Transverse colon (tissue), 4 donors: ENCODE measurements around the gene OSBPL3. TPM values are rescaled to one million over a fixed set of nuclear protein-coding genes. Genes with fewer than 3 reads are reported as not detected.

ENCODE experiments used
- DNase-seq: peaks from one replicate; pipeline ENCODE4 v3.0.0-alpha.2; 2019
- H3K27ac ChIP-seq, 4 donors: fragments of 200-600 bp; sonication (generic); 2 replicates each; pipeline ENCODE4 v1.5.1; 2016 to 2018; ENCODE audit warnings: inconsistent platforms in 4 of 4
- H3K27me3 ChIP-seq: fragments of 200-600 bp; sonication (generic); 2 replicates; pipeline ENCODE4 v1.5.1; 2017; ENCODE audit warnings: inconsistent platforms
- H3K36me3 ChIP-seq, 4 donors: fragments of 200-600 bp; sonication (generic); 2 replicates each; pipeline ENCODE4 v1.5.1; 2017 to 2019; ENCODE audit warnings: inconsistent platforms in 4 of 4
- H3K4me1 ChIP-seq, 4 donors: fragments of 200-600 bp; sonication (generic); 2 replicates each; pipeline ENCODE4 v1.5.1; 2017 to 2020; ENCODE audit warnings: inconsistent platforms in 4 of 4
- H3K4me3 ChIP-seq, 4 donors: fragments of 200-600 bp; sonication (generic); 1 replicate in 1 of 4; 2 replicates in 3 of 4; pipeline versions ENCODE4 v1.5.1 to v1.6.1; 2017 to 2019; ENCODE audit warnings: inconsistent platforms in 4 of 4
- H3K9me3 ChIP-seq, 2 donors: fragments of 200-600 bp; sonication (generic); 2 replicates each; pipeline ENCODE4 v1.5.1; 2017 to 2019; ENCODE audit warnings: inconsistent platforms in 2 of 2
- EP300 ChIP-seq: sonication (generic); formaldehyde crosslinking; IDR thresholded peaks from one replicate; pipeline ENCODE4 v1.6.1; 2017; ENCODE audit warnings: antibody characterized with exemption, low read depth
- POLR2A ChIP-seq: fragments of 450-650 bp; IDR thresholded peaks from one replicate; pipeline ENCODE4 v1.6.1; 2016; ENCODE audit warnings: antibody characterized with exemption, mild to moderate bottlenecking, moderate library complexity
- POLR2AphosphoS5 ChIP-seq, 3 donors: sonication (generic); formaldehyde crosslinking; IDR thresholded peaks; one replicate each; pipeline ENCODE4 v1.6.1; 2016; ENCODE audit warnings: antibody characterized with exemption in 3 of 3
- WGBS, 2 donors: methylation state at CpG; one replicate each; pipeline ENCODE4 v1.1.5; 2018; ENCODE audit warnings: low coverage in 1 of 2; 5-methylcytosine and 5-hydroxymethylcytosine counted together
- in situ Hi-C, 4 donors: fragments of 200-750 bp; cut with MboI; loops; one replicate each; pipeline versions ENCODE4 v1.15.0 to v1.15.1; 2017; ENCODE audit warnings: low sequenced_read_pairs in 3 of 4, low pct_ligation_motif_present in 1 of 4, low pct_unique_long_range_greater_than_20kb in 1 of 4
- intact Hi-C: fragments of 100-400 bp; cut with DNase I; formaldehyde crosslinking; loops from one replicate; pipeline ENCODE4 v1.15.1; 2023; ENCODE audit warnings: low total_unique reads
- total RNA-seq, 4 donors: library from RNA; depleted of rRNA; stranded (reverse); fragments of >200 nt; gene quantifications; one replicate each; pipeline ENCODE4 v1.1.0, GENCODE V29; 2016
- TF ChIP-seq, protein P1 (sequence below), 5 experiments: fragments of 200-600 bp in 3 of 5; fragments of 450-650 bp in 2 of 5; sonication (generic) in 3 of 5; IDR thresholded peaks; 1 replicate in 2 of 5; 2 replicates in 3 of 5; pipeline ENCODE4 v1.5.1; 2016 to 2017; ENCODE audit warnings: antibody characterized with exemption in 5 of 5, inconsistent platforms in 3 of 5, mild to moderate bottlenecking in 2 of 5, moderate library complexity in 1 of 5

Gene OSBPL3
- total RNA-seq, 4 donors from 2014 or later: 6.7 to 20.6 (median 8.0) TPM

DNA sequence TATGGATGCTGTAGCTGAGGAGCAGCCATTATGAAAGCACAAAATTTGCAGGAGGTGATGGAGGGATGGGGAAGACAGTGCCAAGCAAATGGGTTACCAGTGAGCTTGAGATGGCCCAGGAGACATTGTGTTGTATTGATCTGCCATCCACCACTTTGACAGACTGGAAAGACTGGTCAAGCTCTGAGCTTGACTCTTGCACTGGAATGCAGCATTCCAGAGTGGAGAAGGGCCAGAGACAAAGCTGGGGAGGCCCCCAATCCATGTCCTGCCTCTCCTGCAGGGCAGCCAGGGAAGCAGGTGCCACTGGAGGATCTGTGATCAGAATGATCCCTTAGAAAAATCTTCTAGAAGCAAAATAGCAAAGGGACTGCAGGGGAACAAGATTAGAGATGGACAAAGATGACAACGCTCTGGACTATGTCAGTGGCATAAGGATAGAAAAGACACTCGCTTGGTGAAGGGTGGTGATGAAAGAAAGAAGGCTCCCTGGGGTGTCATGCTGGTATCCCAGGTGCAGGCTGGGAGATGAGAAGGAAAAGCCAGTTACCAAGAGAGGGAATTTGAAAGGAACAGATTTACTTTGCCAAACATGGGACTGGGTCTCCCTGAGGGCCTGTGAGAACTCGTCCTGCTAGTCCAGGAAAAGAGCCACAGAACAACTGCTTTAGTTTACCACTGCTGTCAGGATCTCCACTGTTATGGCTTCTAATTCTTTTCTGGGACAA lies 227.7 kb downstream of the OSBPL3 start:
- H3K27ac ChIP-seq: no peak overlapping the region
- H3K27me3 ChIP-seq: peaks cover 18% of the 10 kb centered on the region
- 44 to 82% methylated on average over 3 of the region's 3 CpGs for WGBS, 2 donors
- no peak for DNase-seq
- no peak overlapping the region for H3K4me3 ChIP-seq
- in situ Hi-C loops (no loop called here), intact Hi-C loops (no loop called here)
- H3K36me3 ChIP-seq: no peaks in the 10 kb centered on the region
- TF ChIP-seq EP300 (no peak), POLR2A (no peak), POLR2AphosphoS5 (IDR thresholded peaks at IDR 0.05) (no peak)
- TF ChIP-seq, protein P1, sequence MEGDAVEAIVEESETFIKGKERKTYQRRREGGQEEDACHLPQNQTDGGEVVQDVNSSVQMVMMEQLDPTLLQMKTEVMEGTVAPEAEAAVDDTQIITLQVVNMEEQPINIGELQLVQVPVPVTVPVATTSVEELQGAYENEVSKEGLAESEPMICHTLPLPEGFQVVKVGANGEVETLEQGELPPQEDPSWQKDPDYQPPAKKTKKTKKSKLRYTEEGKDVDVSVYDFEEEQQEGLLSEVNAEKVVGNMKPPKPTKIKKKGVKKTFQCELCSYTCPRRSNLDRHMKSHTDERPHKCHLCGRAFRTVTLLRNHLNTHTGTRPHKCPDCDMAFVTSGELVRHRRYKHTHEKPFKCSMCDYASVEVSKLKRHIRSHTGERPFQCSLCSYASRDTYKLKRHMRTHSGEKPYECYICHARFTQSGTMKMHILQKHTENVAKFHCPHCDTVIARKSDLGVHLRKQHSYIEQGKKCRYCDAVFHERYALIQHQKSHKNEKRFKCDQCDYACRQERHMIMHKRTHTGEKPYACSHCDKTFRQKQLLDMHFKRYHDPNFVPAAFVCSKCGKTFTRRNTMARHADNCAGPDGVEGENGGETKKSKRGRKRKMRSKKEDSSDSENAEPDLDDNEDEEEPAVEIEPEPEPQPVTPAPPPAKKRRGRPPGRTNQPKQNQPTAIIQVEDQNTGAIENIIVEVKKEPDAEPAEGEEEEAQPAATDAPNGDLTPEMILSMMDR (IDR thresholded peaks at IDR 0.05): no peak
- peaks cover 0 to 10% (median 2%) of the 10 kb centered on the region in 4 donors for H3K4me1 ChIP-seq
- H3K9me3 ChIP-seq: no peaks in the 10 kb centered on the region

DNA sequence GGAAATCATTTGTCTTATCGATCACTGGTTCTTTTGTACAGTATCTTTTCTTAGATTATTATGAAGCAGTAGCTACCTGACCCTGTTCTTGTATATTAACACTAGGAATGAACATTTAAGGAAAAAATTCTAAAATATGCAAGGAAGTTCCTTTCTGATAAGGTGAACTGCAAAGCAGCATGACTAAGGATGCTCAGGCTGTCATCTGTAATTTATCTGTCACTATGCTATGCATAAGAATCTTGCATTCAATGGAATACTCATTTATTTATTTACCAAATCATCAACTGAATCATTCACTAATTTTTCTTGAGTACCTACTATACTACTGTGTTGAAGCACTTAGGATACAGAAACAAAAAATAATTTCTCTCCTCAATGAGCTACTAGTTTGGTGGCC lies 228.5 kb downstream of the OSBPL3 start:
- DNase-seq: no peak
- in situ Hi-C loops: no loop called here
- WGBS, 2 donors: 86 to 91% methylated on average over 1 of the region's 1 CpG

DNA sequence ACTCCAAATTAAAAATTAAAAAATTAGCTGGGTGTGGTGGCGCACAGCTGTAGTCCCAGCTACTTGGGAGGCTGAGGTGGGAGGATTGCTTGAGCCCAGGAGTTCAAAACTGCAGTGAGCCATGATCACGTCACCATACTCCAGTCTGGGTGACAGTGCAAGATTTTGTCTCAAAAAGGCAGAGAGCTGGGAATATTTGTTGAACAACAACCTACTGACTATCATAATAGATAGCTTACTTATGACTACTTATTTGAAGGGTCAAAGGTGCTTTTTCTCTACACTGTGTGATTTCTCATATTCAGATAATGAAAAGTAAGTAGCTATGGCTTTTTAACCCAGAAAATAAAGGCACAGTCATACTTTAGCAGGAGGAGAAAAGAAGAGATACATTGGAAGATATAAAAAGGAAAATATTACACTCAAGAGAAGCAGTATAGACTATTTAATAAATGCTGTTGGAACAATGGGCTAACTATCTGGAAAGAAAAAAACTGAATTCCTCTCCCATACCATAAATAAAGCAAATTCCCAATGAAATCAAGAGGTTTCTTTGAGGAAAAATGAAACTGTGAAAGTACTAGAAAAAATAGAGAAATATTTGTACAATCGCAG lies 229.4 kb downstream of the OSBPL3 start:
- WGBS, 2 donors: 81 to 90% methylated on average over 1 to 3 of the region's 3 CpGs
- TF ChIP-seq, protein P1 (IDR thresholded peaks at IDR 0.05): no peak
- TF ChIP-seq POLR2AphosphoS5 (IDR thresholded peaks at IDR 0.05) (no peak), EP300 (no peak), POLR2A (no peak)
- Histone ChIP-seq H3K27ac (no peak overlapping the region), H3K4me1 (no peaks in the 10 kb centered on the region), H3K9me3 (no peaks in the 10 kb centered on the region), H3K36me3 (no peaks in the 10 kb centered on the region), H3K4me3 (no peak overlapping the region), H3K27me3 (peaks cover 2% of the 10 kb centered on the region)
- DNase-seq: no peak
- in situ Hi-C loops (no loop called here), intact Hi-C loops (no loop called here)

More for the DNA sequence above, 228.5 kb downstream of the OSBPL3 start:
- Histone ChIP-seq H3K27ac (no peak overlapping the region), H3K36me3 (no peaks in the 10 kb centered on the region), H3K4me3 (no peak overlapping the region), H3K27me3 (peaks cover 11% of the 10 kb centered on the region), H3K9me3 (no peaks in the 10 kb centered on the region), H3K4me1 (peaks cover 0 to 5% (median under 1%) of the 10 kb centered on the region in 4 donors)
- intact Hi-C loops: no loop called here
- TF ChIP-seq POLR2A: no peak
- TF ChIP-seq, protein P1 (IDR thresholded peaks at IDR 0.05): no peak
- TF ChIP-seq POLR2AphosphoS5 (IDR thresholded peaks at IDR 0.05): no peak
- no peak for TF ChIP-seq EP300

DNA sequence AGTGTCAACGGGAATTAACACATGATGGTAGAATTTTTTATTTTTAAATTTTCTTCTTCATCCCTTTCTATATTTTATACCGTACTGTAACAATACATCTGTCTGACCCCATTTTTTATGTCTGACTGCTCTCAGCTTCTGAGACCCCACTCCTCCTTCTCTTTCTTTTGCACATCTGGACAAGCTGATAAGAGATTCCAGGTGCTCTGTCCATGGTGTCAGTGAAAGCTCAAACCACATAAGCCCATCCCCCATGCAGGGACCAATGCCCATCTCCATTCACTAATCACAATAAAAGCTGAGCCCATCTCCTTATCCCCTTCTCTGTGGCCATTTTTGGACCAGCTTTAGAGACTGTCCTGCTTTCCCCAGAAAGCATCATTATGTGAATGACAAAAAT lies 231.5 kb downstream of the OSBPL3 start:
- TF ChIP-seq EP300 (no peak), POLR2A (no peak), POLR2AphosphoS5 (IDR thresholded peaks at IDR 0.05) (no peak)
- TF ChIP-seq, protein P1 (IDR thresholded peaks at IDR 0.05): no peak
- no peak for DNase-seq
- H3K9me3 ChIP-seq: no peaks in the 10 kb centered on the region
- intact Hi-C loops (no loop called here), in situ Hi-C loops (no loop called here)
- no peaks in the 10 kb centered on the region for H3K36me3 ChIP-seq
- H3K4me1 ChIP-seq: no peaks in the 10 kb centered on the region
- H3K4me3 ChIP-seq: no peak overlapping the region
- H3K27me3 ChIP-seq: no peaks in the 10 kb centered on the region
- H3K27ac ChIP-seq: no peak overlapping the region
- 79 to 87% methylated on average over 2 of the region's 2 CpGs for WGBS, 2 donors

Other genes starting within 250 kb of the OSBPL3 start
- gene GSDME, start 222.7 kb downstream of the OSBPL3 start, total RNA-seq: 1 to 10 TPM in 2 of 4 donors, not detected in 2; 2.2 to 5.2 TPM
- 100 to 1,000 TPM in 2 of 4 donors, 10 to 100 TPM in 2; 29.9 to 129 (median 66.8) TPM for gene CYCS, start 145.1 kb upstream of the OSBPL3 start, total RNA-seq
- not detected for gene NPVF, start 248.3 kb upstream of the OSBPL3 start, total RNA-seq